Stimulated activated CD4-positive, alpha-beta T cell treated with anti-CD3 and anti-CD28 coated beads, TNF-alpha, amount 100 ng/mL, for 4 hours (primary cell): ENCODE results near the gene EDAR.

Source experiments
- DNase-seq, 3 experiments: peaks; one replicate each; pipeline ENCODE4 v3.0.0-alpha.2; 2020; ENCODE audit warnings: low read depth in 3 of 3

EDAR gene

GRCh38 chr2:108909275-108909823, 79.7 kb downstream of the EDAR start:
- DNase-seq = no peak

- no peak for DNase-seq
These were observed 80.3 kb downstream of the EDAR start for GRCh38 chr2:108908713-108909070.

- no peak for DNase-seq
These were observed 81.0 kb downstream of the EDAR start for GRCh38 chr2:108907822-108908712.

GRCh38 chr2:108906403-108907077, 82.5 kb downstream of the EDAR start:
- DNase-seq = no peak

GRCh38 chr2:108905906-108906305, 83.1 kb downstream of the EDAR start:
- no peak for DNase-seq

GRCh38 chr2:108905176-108905575, 83.8 kb downstream of the EDAR start:
- DNase-seq = no peak

GRCh38 chr2:108904680-108905079, 84.3 kb downstream of the EDAR start:
- DNase-seq = no peak

- no peak for DNase-seq
These were observed 90.5 kb downstream of the EDAR start for GRCh38 chr2:108898315-108899082.

GRCh38 chr2:108896741-108897140, 92.3 kb downstream of the EDAR start:
- DNase-seq = no peak

- no peak for DNase-seq
These were observed 93.8 kb downstream of the EDAR start for GRCh38 chr2:108895188-108895587.

GRCh38 chr2:108894766-108895165, 94.3 kb downstream of the EDAR start:
- DNase-seq = no peak

GRCh38 chr2:108893277-108893676, 95.7 kb downstream of the EDAR start:
- no peak for DNase-seq

GRCh38 chr2:108889907-108890306, 99.1 kb downstream of the EDAR start:
- DNase-seq = no peak

- DNase-seq = no peak
These were observed 104.4 kb downstream of the EDAR start for GRCh38 chr2:108884619-108885018.

GRCh38 chr2:108878276-108878675, 110.7 kb downstream of the EDAR start:
- DNase-seq = no peak

GRCh38 chr2:108877506-108877905, 111.5 kb downstream of the EDAR start:
- DNase-seq = no peak

GRCh38 chr2:108870069-108870644, 118.9 kb downstream of the EDAR start:
- DNase-seq = no peak

GRCh38 chr2:108869542-108869941, 119.5 kb downstream of the EDAR start:
- no peak for DNase-seq

GRCh38 chr2:108868911-108869310, 120.1 kb downstream of the EDAR start:
- no peak for DNase-seq

- DNase-seq = no peak
These were observed 123.0 kb downstream of the EDAR start for GRCh38 chr2:108866041-108866440.

GRCh38 chr2:108858894-108859293, 130.1 kb downstream of the EDAR start:
- DNase-seq = no peak

- DNase-seq = no peak
These were observed 133.8 kb downstream of the EDAR start for GRCh38 chr2:108855194-108855593.
